ENCODE results near the gene KDM2B. TPM values are rescaled to one million over a fixed set of nuclear protein-coding genes. Genes with fewer than 3 reads are reported as not detected.

The KDM2B gene
- total and polyA plus RNA-seq, 2 of the 8 experiments (the other 6 are each of a cell fraction or from before 2014, with no cell fraction given) = 111 to 162 TPM

DNA sequence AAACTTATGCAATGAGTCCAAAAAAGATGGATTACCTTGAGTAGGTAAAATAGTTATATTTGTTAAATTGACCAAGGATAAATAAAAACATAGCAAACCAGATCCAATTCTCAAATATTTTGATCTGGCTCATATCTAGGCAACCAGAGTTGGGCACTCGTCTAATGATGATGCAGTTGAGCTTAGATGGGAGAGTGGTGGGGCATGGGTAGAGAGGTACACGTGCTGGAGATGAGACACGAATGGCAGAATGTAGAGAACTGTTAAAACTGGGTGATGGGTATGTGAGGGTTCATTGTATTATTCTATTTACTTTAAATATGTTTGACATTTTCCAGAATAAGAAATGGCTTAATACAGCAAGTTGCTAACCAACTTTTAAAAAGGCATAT lies 188.5 kb downstream of the KDM2B start (continued):
- no peak for TF ChIP-seq YY1 (IDR thresholded peaks at IDR 0.05; ENCODE audit: low read depth, low read length)
- no peak for TF ChIP-seq TEAD4 (IDR thresholded peaks at IDR 0.05; ENCODE audit: low read depth, low read length)
- TF ChIP-seq KDM1A (IDR thresholded peaks at IDR 0.05; ENCODE audit: borderline replicate concordance, low read length) = no peak
